AG20443 (cell line): ENCODE data around the gene SH2B3.
A peak's percentile ranks its signal among the peaks of the same experiment; 100 is the strongest.

Source experiments
- DNase-seq: peaks from one replicate; pipeline ENCODE4 v3.0.0; 2012; ENCODE audit warnings: low spot score, mixed read lengths

Gene SH2B3

GRCh38 chr12:111428081-111428727, 22.5 kb downstream of the SH2B3 start:
- DNase-seq = no peak

GRCh38 chr12:111428728-111429175, 23.0 kb downstream of the SH2B3 start:
- DNase-seq = no peak

GRCh38 chr12:111429828-111430432, 24.2 kb downstream of the SH2B3 start:
- no peak for DNase-seq

GRCh38 chr12:111430433-111431353, 25.0 kb downstream of the SH2B3 start:
- no peak for DNase-seq

- DNase-seq = no peak
Observed at GRCh38 chr12:111431772-111432171, 26.0 kb downstream of the SH2B3 start.

- DNase-seq = no peak
Observed at GRCh38 chr12:111434049-111434448, 28.3 kb downstream of the SH2B3 start.

- peak; percentile 66 for DNase-seq
Observed at GRCh38 chr12:111434680-111435338, 29.1 kb downstream of the SH2B3 start.

- DNase-seq = no peak
Observed at GRCh38 chr12:111435661-111436201, 30.0 kb downstream of the SH2B3 start.

- DNase-seq = no peak
Observed at GRCh38 chr12:111436266-111436665, 30.5 kb downstream of the SH2B3 start.

- DNase-seq = no peak
Observed at GRCh38 chr12:111436811-111437210, 31.1 kb downstream of the SH2B3 start.

- peak; percentile 71 for DNase-seq
Observed at GRCh38 chr12:111437816-111438454, 32.2 kb downstream of the SH2B3 start.

- DNase-seq = no peak
Observed at GRCh38 chr12:111438481-111438880, 32.8 kb downstream of the SH2B3 start.

GRCh38 chr12:111439657-111440151, 34.0 kb downstream of the SH2B3 start:
- no peak for DNase-seq

- no peak for DNase-seq
Observed at GRCh38 chr12:111440152-111440551, 34.4 kb downstream of the SH2B3 start.

- no peak for DNase-seq
Observed at GRCh38 chr12:111440631-111441030, 34.9 kb downstream of the SH2B3 start.

GRCh38 chr12:111441107-111441928, 35.6 kb downstream of the SH2B3 start:
- no peak for DNase-seq

GRCh38 chr12:111442301-111443045, 36.8 kb downstream of the SH2B3 start:
- no peak for DNase-seq

GRCh38 chr12:111443086-111443485, 37.4 kb downstream of the SH2B3 start:
- no peak for DNase-seq

- peak; percentile 46 for DNase-seq
Observed at GRCh38 chr12:111443586-111443985, 37.9 kb downstream of the SH2B3 start.
